Activated CD4-positive, alpha-beta T cell treated with anti-CD3 and anti-CD28 coated beads, Interleukin-2, amount 10 ng/mL, durations not matched to agents 7 days and 5 days (primary cell): ENCODE results near the gene POU3F3. TPM values are rescaled to one million over a fixed set of nuclear protein-coding genes. Genes with fewer than 3 reads are reported as not detected.
A peak's percentile ranks its signal among the peaks of the same experiment; 100 is the strongest.

Experiments
- CTCF ChIA-PET: fragments of 350-600 bp; sonication (Branson Sonifier 250); formaldehyde crosslinking; loops from one replicate; lab custom pipeline; 2021; ENCODE audit warnings: antibody characterized with exemption; lab: Charles Lee
- POLR2A ChIA-PET: fragments of 350-600 bp; sonication (Branson Sonifier 250); formaldehyde crosslinking; loops from one replicate; lab custom pipeline; 2021; ENCODE audit warnings: antibody characterized with exemption; lab: Charles Lee
- DNase-seq: peaks from one replicate; pipeline ENCODE4 v3.0.0-alpha.2; 2020
- H3K27ac Mint-ChIP-seq: one replicate; pipeline ENCODE4 v1.8.0; 2021; ENCODE audit warnings: mild to moderate bottlenecking, moderate library complexity, mixed read lengths
- H3K27me3 Mint-ChIP-seq: one replicate; pipeline ENCODE4 v1.8.0; 2021; ENCODE audit warnings: mixed read lengths
- H3K36me3 Mint-ChIP-seq: one replicate; pipeline ENCODE4 v1.8.0; 2021; ENCODE audit warnings: low read depth, mixed read lengths
- H3K4me1 Mint-ChIP-seq: one replicate; pipeline ENCODE4 v1.8.0; 2021; ENCODE audit warnings: mixed read lengths
- H3K4me3 Mint-ChIP-seq: one replicate; pipeline ENCODE4 v1.8.0; 2021; ENCODE audit warnings: mild to moderate bottlenecking, moderate library complexity, mixed read lengths
- H3K9me3 Mint-ChIP-seq: one replicate; pipeline ENCODE4 v1.8.0; 2021; ENCODE audit warnings: mixed read lengths
- total RNA-seq, 2 experiments: library from RNA; stranded (reverse); gene quantifications; one replicate each; pipeline ENCODE4 v1.2.3, GENCODE V29; 2021

The POU3F3 gene
- total RNA-seq, 2 experiments from 2014 or later: not detected

DNA sequence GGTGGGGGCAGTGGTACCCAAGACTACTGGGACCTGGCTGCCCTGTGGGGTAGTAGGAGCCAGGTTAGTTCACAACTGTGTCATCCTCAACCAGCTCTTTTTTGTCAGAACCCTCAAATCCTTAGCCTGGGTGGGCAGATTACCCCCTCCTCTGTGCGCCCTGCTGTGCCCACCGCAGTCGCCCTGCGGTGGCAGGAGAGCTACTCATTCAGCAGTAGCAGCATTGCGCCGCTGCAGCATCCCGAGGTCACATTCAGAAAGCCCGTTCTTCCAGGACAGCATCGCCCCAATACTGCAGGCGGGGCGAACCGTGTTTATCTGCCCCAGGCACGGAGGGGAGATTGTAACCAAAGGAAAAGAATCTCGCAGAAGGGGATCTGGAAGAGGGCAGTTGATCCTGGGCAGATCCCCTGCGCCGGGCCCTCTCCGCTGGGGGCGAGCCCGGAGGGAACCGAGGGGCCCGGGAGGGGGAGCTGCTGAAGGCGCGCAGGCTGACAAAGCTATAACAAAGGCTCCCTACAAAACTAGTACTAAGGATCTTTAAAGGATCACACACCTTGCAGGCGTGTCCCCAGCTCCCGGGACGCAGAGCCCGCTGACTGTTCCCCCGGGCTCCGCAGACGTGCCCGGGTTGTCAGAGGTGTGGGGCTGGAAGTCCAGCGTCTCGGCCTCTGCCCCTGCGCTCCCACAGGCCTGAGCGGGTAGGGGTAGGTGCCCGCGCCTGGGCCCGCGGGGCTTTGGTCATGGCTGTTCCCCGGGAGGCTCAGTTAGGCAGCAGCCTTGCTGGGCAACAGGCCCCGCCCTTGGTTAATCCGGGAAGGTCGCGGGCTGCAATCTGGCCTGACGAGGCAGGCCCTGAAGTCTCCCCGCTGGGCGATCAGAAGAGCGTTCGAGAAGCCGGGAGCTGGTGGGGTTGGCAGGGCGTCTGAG lies 13.2 kb downstream of the POU3F3 start:
- Mint-ChIP-seq H3K27ac (no peak overlapping the region), H3K4me3 (no peak overlapping the region), H3K4me1 (peaks cover 9% of the 10 kb centered on the region), H3K27me3 (peaks cover 92% of the 10 kb centered on the region), H3K36me3 (peaks cover 1% of the 10 kb centered on the region), H3K9me3 (no peaks in the 10 kb centered on the region)
- CTCF ChIA-PET: interaction anchor here (1.0 to 2.0 kb wide), 4 partner anchors 11 to 21 kb away, joined by 3 to 5 read pairs (median 4); no protein-coding TSS in a partner anchor
- DNase-seq: no peak
- POLR2A ChIA-PET: no interaction called here

GRCh38 chr2:104867813-104868504 lies 14.0 kb downstream of the POU3F3 start:
- CTCF ChIA-PET: interaction anchor here (1.1 kb wide), 1 partner anchor 17 kb away, joined by 5 read pairs; no protein-coding TSS in a partner anchor
- no peaks in the 10 kb centered on the region for H3K9me3 Mint-ChIP-seq
- DNase-seq: no peak
- no peak overlapping the region for H3K4me3 Mint-ChIP-seq
- POLR2A ChIA-PET: no interaction called here
- H3K27me3 Mint-ChIP-seq: peaks cover 93% of the 10 kb centered on the region
- no peak overlapping the region for H3K27ac Mint-ChIP-seq
- H3K36me3 Mint-ChIP-seq: no peaks in the 10 kb centered on the region
- peaks cover 13% of the 10 kb centered on the region for H3K4me1 Mint-ChIP-seq

DNA sequence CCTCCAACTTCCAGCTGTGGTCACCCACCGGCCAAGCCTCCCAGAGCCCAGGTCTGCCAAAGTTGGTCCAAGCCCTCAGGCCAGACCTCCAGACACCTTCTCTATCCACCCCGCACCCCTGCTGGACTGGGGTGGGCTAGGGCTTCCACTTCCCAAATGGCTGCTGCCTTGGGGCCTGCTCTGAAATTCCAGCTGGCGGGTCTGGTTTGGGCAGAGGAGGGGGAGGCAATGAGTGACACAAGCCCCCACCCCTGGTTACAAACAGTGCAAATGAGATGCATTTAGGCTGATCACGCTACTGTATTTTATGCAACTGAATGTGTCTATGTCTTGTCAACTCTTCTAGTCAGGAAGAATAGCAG lies 14.6 kb downstream of the POU3F3 start:
- H3K9me3 Mint-ChIP-seq: no peaks in the 10 kb centered on the region
- CTCF ChIA-PET: interaction anchor here (1.1 kb wide), 1 partner anchor 18 kb away, joined by 5 read pairs; no protein-coding TSS in a partner anchor
- no peak overlapping the region for H3K4me3 Mint-ChIP-seq
- no peaks in the 10 kb centered on the region for H3K36me3 Mint-ChIP-seq
- peaks cover 15% of the 10 kb centered on the region for H3K4me1 Mint-ChIP-seq
- no peak overlapping the region for H3K27ac Mint-ChIP-seq
- POLR2A ChIA-PET: no interaction called here
- peaks cover 90% of the 10 kb centered on the region for H3K27me3 Mint-ChIP-seq
- no peak for DNase-seq

GRCh38 chr2:104870100-104870975 lies 16.4 kb downstream of the POU3F3 start:
- Mint-ChIP-seq H3K9me3 (no peaks in the 10 kb centered on the region), H3K4me1 (peaks cover 17% of the 10 kb centered on the region), H3K27ac (no peak overlapping the region), H3K27me3 (peaks cover 91% of the 10 kb centered on the region), H3K4me3 (no peak overlapping the region), H3K36me3 (no peaks in the 10 kb centered on the region)
- ChIA-PET CTCF (no interaction called here), POLR2A (no interaction called here)
- DNase-seq: no peak

DNA sequence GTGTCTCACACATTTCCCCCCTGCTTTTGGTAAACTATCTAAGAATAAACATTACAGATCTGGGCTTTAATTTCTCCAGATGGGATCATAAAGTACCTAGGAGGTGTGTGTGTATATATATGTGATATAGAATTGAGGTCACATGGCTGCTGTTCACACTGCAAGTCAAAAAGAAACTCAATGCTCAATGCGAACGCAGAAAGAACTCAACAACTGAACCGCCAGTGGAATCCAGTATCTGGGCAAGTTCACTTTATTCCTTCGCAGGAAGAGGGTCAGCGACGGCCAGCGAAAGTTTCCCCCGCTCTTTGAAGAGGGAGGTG lies 17.7 kb downstream of the POU3F3 start:
- Mint-ChIP-seq H3K4me1 (peaks cover 17% of the 10 kb centered on the region), H3K27me3 (peaks cover 86% of the 10 kb centered on the region), H3K4me3 (peak overlapping the region; percentile 27), H3K36me3 (no peaks in the 10 kb centered on the region), H3K9me3 (no peaks in the 10 kb centered on the region), H3K27ac (no peak overlapping the region)
- CTCF ChIA-PET: no interaction called here
- POLR2A ChIA-PET: no interaction called here
- no peak for DNase-seq

- H3K9me3 Mint-ChIP-seq: no peaks in the 10 kb centered on the region
- peaks cover 84% of the 10 kb centered on the region for H3K27me3 Mint-ChIP-seq
- peaks cover 17% of the 10 kb centered on the region for H3K4me1 Mint-ChIP-seq
- H3K36me3 Mint-ChIP-seq: no peaks in the 10 kb centered on the region
- CTCF ChIA-PET: interaction anchor here (0.8 kb wide), 1 partner anchor 21 kb away, joined by 3 read pairs; no protein-coding TSS in a partner anchor
- H3K27ac Mint-ChIP-seq: no peak overlapping the region
- POLR2A ChIA-PET: no interaction called here
- DNase-seq: no peak
- peak overlapping the region; percentile 63 for H3K4me3 Mint-ChIP-seq
Observed at GRCh38 chr2:104871972-104872865, 18.3 kb downstream of the POU3F3 start.

- Mint-ChIP-seq H3K9me3 (no peaks in the 10 kb centered on the region), H3K27ac (no peak overlapping the region), H3K4me1 (peaks cover 17% of the 10 kb centered on the region), H3K27me3 (peaks cover 77% of the 10 kb centered on the region), H3K4me3 (peak overlapping the region; percentile 63), H3K36me3 (no peaks in the 10 kb centered on the region)
- DNase-seq: peak; percentile 68
- ChIA-PET POLR2A (no interaction called here), CTCF (interaction anchor here (0.8 kb wide), 1 partner anchor 22 kb away, joined by 3 read pairs; no protein-coding TSS in a partner anchor)
Observed at GRCh38 chr2:104872866-104873688, 19.2 kb downstream of the POU3F3 start.

DNA sequence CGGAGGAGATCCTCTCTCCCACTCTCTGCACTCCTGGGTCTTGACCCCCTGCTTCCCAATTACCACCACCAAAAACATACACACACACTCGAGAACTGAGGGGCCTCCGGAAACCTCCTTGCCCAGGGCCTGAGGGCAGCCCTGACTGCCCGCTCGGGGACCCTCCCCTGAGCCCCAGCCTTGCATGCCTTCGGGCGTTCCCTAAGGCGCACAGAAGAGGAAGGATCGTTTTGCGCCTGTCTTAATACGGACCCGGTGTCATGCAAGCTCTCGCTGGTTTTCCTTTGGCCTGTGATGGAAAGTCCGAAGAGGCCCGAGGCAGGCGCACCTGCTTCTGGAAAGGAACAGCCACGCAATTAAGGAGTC lies 19.8 kb downstream of the POU3F3 start:
- DNase-seq: no peak
- H3K9me3 Mint-ChIP-seq: no peaks in the 10 kb centered on the region
- no peaks in the 10 kb centered on the region for H3K36me3 Mint-ChIP-seq
- CTCF ChIA-PET: interaction anchor here (0.6 kb wide), 1 partner anchor 33 kb away, joined by 3 read pairs; no protein-coding TSS in a partner anchor
- POLR2A ChIA-PET: no interaction called here
- H3K4me3 Mint-ChIP-seq: peak overlapping the region; percentile 63
- peaks cover 17% of the 10 kb centered on the region for H3K4me1 Mint-ChIP-seq
- peaks cover 71% of the 10 kb centered on the region for H3K27me3 Mint-ChIP-seq
- H3K27ac Mint-ChIP-seq: no peak overlapping the region

DNA sequence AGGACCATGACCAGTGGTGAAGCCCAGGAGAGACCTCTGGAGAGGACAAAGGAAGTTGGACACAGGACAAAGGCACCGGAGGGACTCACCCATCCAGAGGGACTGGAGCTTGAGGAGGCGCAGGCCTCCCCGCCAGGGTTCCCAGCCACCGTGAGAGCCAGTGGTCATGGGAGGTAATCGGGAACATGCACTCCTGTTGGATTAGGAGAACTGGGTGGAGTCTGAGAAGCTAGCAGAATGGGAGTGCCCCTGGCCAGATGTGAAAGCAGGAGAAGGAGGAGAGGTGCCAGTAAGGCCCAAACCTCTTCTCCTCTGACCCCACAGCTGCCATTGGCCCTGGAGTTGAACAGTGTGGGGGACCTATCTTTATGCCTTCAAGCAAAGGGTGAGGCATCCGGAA lies 20.3 kb downstream of the POU3F3 start:
- H3K9me3 Mint-ChIP-seq: no peaks in the 10 kb centered on the region
- no peak overlapping the region for H3K27ac Mint-ChIP-seq
- POLR2A ChIA-PET: no interaction called here
- CTCF ChIA-PET: interaction anchor here (0.6 kb wide), 1 partner anchor 34 kb away, joined by 3 read pairs; no protein-coding TSS in a partner anchor
- H3K36me3 Mint-ChIP-seq: no peaks in the 10 kb centered on the region
- no peak overlapping the region for H3K4me3 Mint-ChIP-seq
- no peak for DNase-seq
- peaks cover 17% of the 10 kb centered on the region for H3K4me1 Mint-ChIP-seq
- H3K27me3 Mint-ChIP-seq: peaks cover 68% of the 10 kb centered on the region

DNA sequence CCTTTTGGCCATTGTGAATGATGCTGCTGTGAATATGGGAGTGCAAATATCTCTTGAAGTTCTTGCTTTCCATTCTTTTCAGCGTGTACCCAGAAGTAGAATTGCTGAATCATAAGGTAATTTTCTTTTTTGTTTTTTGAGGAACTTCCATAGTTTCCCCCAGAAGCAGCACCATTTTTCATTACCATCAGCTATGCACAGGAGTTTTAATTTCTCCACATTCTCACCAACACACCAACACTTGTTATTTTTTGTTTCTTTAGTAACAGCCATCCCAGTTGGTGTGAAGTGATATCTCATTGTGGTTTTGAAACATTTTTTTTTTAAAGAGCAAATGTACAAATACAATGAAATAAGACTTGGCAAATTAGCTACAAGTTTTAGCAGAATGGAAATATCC lies 21.3 kb downstream of the POU3F3 start:
- Mint-ChIP-seq H3K36me3 (no peaks in the 10 kb centered on the region), H3K4me3 (no peak overlapping the region), H3K9me3 (no peaks in the 10 kb centered on the region), H3K27ac (no peak overlapping the region), H3K27me3 (peaks cover 60% of the 10 kb centered on the region), H3K4me1 (peaks cover 17% of the 10 kb centered on the region)
- DNase-seq: no peak
- CTCF ChIA-PET: interaction anchor here (1.5 kb wide), 1 partner anchor 13 kb away, joined by 4 read pairs; no protein-coding TSS in a partner anchor
- POLR2A ChIA-PET: no interaction called here
